Stimulated activated CD8-positive, alpha-beta memory T cell treated with anti-CD3 and anti-CD28 coated beads, Interleukin-2, amount 100 ng/mL, for 48 hours (primary cell): Measurements from ENCODE around the gene ENGASE.

ENCODE experiments used
- DNase-seq, 2 donors: peaks; one replicate each; pipeline ENCODE4 v3.0.0-alpha.2; 2020; ENCODE audit warnings: low read depth in 2 of 2

The ENGASE gene

GRCh38 chr17:79114458-79115301 is 40.1 kb downstream of the ENGASE start:
- DNase-seq = no peak

- DNase-seq = no peak
These were observed 40.9 kb downstream of the ENGASE start for GRCh38 chr17:79115487-79115886.

GRCh38 chr17:79116575-79117368 is 42.1 kb downstream of the ENGASE start:
- no peak for DNase-seq

GRCh38 chr17:79117905-79118487 is 43.4 kb downstream of the ENGASE start:
- DNase-seq = no peak

- no peak for DNase-seq
These were observed 44.3 kb downstream of the ENGASE start for GRCh38 chr17:79118924-79119323.

GRCh38 chr17:79120259-79120658 is 45.6 kb downstream of the ENGASE start:
- DNase-seq = no peak

GRCh38 chr17:79123988-79124387 is 49.4 kb downstream of the ENGASE start:
- no peak for DNase-seq

GRCh38 chr17:79124513-79125209 is 50.0 kb downstream of the ENGASE start:
- DNase-seq = no peak

GRCh38 chr17:79125503-79125902 is 50.9 kb downstream of the ENGASE start:
- DNase-seq = no peak

- DNase-seq = no peak
These were observed 51.5 kb downstream of the ENGASE start for GRCh38 chr17:79126139-79126538.

- DNase-seq = no peak
These were observed 53.0 kb downstream of the ENGASE start for GRCh38 chr17:79127534-79128135.

- DNase-seq = no peak
These were observed 54.9 kb downstream of the ENGASE start for GRCh38 chr17:79129523-79129922.

- no peak for DNase-seq
These were observed 56.1 kb downstream of the ENGASE start for GRCh38 chr17:79130536-79131273.

- DNase-seq = no peak
These were observed 56.6 kb downstream of the ENGASE start for GRCh38 chr17:79131274-79131635.

- DNase-seq = no peak
These were observed 57.1 kb downstream of the ENGASE start for GRCh38 chr17:79131701-79132100.

- no peak for DNase-seq
These were observed 57.8 kb downstream of the ENGASE start for GRCh38 chr17:79132271-79133064.

GRCh38 chr17:79133214-79133613 is 58.6 kb downstream of the ENGASE start:
- no peak for DNase-seq

- no peak for DNase-seq
These were observed 59.4 kb downstream of the ENGASE start for GRCh38 chr17:79133985-79134384.

GRCh38 chr17:79135011-79135410 is 60.4 kb downstream of the ENGASE start:
- no peak for DNase-seq
